KBM-7 (cell line): ENCODE measurements around the gene OCRL.

Experiments used
- DNase-seq: peaks from one replicate; pipeline ENCODE4 v3.0.0-alpha.2; 2015
- in situ Hi-C: fragments of 300-500 bp; cut with MboI; formaldehyde crosslinking; loops from 2 replicates; pipeline ENCODE4 v1.14.3; 2020; ENCODE audit warnings: low sequenced_read_pairs, low pct_unique_long_range_greater_than_20kb, mixed read lengths

Gene OCRL

DNA sequence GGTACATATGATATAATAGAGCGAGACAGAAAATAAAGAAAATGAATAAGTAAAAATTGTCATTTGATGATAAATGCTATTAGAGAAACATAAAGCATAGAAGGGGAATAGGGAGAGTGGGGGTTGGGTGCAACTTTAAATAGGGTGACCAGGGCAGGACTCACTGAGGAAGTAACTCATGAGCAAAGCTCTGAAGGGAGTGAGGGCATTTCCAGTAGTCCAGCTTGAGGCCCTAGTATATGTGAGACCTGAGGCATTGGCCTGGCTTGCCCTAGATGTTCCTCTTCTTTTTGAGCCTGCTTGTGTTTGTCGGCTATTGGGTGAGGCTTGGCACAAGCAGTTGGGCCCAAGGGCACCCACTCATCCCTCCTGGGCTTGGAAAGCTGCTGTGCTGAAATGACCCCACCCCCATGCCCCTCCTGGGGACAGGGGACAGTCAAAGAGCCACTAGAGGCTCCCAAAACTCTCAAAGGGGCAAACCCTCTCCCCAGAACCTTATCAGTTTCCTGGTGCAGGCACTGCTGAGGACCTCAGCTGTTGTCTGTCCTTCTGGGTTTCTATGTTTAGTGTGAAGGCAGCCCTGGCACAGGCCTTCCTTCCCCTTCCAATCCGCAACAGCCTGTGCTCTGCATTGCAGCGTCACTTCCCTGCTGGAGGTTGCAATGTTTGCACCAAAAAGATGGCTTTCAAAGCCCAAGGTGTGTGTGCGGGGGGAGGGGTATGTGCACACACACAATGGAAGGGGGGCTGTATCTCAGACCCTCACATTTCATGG, 74.6 kb downstream of the OCRL start:
- in situ Hi-C loops: no loop called here
- DNase-seq: no peak

- in situ Hi-C loops: no loop called here
- no peak for DNase-seq
Observed at GRCh38 chrX:129617420-129617819, 77.4 kb downstream of the OCRL start.

GRCh38 chrX:129618997-129619396, 78.9 kb downstream of the OCRL start:
- no peak for DNase-seq
- in situ Hi-C loops: no loop called here

DNA sequence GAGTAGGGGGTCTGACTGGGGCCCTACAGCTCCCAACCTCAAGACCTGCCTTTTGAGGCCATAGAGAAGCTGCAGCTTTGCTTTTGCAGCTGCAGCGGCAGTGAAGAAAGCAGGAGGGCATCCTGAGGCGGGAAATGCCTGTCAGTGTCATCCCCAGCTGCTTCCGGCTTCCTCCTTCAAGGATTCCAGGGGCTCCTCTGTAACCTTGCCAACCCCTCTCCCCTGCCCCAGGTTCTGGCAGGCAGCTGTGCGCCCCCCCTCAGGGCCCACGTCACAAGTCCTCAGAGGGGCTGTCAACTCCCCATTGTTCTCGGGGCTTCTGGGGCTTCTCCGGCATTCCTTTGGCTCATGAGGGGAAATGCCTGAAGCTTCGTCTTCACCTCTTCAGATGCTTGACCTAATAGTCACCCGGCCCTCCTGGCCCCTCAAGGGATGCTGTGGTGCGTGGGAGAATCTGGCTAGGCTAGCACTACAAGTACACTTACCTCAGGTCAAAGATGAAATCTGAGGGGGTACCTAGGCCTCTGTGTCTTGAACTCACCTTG, 82.8 kb downstream of the OCRL start:
- in situ Hi-C loops: no loop called here
- DNase-seq: no peak

DNA sequence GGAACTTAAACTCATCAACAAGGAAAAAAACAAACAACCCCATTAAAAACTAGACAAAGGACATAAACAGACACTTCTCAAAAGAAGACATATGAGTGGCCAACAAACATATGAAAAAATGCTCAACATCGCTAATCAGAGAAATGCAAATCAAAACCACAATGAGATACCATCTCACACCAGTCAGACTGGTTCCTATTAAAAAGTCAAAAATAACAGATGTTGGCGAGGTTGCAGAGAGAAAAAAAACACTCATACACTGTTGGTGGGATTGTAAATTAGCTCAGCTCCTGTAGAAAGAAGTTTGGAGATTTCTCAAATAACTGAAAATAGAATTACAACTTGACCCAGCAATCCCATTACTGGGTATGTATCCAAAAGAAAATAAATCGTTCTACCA, 86.0 kb downstream of the OCRL start:
- no peak for DNase-seq
- in situ Hi-C loops: loop anchor here (25.0 kb wide), 1 partner anchor 111 kb away; the partner anchor contains the start of gene XPNPEP2

- no peak for DNase-seq
- in situ Hi-C loops: loop anchor here (25.0 kb wide), 1 partner anchor 107 kb away; the partner anchor contains the start of gene XPNPEP2
Observed at GRCh38 chrX:129629837-129630236, 89.8 kb downstream of the OCRL start.

- in situ Hi-C loops: loop anchor here (25.0 kb wide), 1 partner anchor 105 kb away; the partner anchor contains the start of gene XPNPEP2
Observed at GRCh38 chrX:129631849-129632248, 91.8 kb downstream of the OCRL start.

GRCh38 chrX:129632443-129632842, 92.4 kb downstream of the OCRL start:
- no peak for DNase-seq
- in situ Hi-C loops: loop anchor here (25.0 kb wide), 1 partner anchor 105 kb away; the partner anchor contains the start of gene XPNPEP2

More at GRCh38 chrX:129631849-129632248, 91.8 kb downstream of the OCRL start:
- DNase-seq: no peak

GRCh38 chrX:129634541-129634940, 94.5 kb downstream of the OCRL start:
- no peak for DNase-seq
- in situ Hi-C loops: loop anchor here (25.0 kb wide), 1 partner anchor 103 kb away; the partner anchor contains the start of gene XPNPEP2

- DNase-seq: no peak
- in situ Hi-C loops: loop anchor here (25.0 kb wide), 1 partner anchor 101 kb away; the partner anchor contains the start of gene XPNPEP2
Observed at GRCh38 chrX:129636175-129636681, 96.2 kb downstream of the OCRL start.

DNA sequence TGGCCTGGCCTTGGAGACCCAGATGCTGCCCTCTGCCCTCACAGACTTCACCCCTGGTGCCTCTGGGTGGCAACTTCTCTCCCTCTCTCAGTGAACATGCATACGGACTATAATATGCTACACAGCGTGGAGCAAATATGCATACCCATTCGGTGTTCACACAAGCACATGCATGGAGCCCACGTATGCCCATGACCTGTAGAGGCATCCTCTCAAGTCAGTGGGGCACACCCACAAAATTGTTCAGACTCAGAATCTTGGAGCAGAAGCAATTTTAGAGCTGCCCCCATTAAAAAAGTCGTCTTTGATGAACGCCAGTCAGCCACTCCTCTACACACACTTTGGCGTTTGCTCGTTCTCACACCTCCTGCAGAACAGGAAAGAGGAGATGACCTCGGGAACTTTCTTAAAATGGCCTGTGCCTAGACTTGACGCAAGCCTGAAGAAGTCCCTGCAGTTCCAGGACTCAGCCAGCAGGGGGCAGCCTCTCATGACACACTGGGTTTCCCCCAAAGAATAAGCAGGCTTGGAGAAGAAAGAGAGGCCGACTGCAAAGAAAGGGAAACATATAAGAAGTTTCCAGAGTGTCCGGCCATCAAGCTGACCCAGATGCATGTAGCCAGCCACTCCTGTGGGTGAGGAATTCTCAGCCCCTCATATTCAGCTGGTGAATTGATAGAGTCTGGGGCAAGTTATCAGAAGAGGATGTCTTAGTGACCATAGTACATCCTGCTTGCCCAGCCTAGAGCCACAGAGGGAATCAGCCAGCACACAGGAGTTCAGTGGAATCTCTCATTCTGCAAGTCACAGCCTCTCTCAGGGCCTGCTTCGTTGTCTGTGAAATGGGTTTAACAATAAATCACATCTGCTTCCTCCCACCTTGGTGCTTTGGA, 97.4 kb downstream of the OCRL start:
- peak; percentile 88 for DNase-seq
- in situ Hi-C loops: loop anchor here (25.0 kb wide), 1 partner anchor 100 kb away; the partner anchor contains the start of gene XPNPEP2

- in situ Hi-C loops: loop anchor here (25.0 kb wide), 1 partner anchor 98 kb away; the partner anchor contains the start of gene XPNPEP2
- no peak for DNase-seq
Observed at GRCh38 chrX:129638917-129639316, 98.9 kb downstream of the OCRL start.

- in situ Hi-C loops: loop anchor here (25.0 kb wide), 1 partner anchor 97 kb away; the partner anchor contains the start of gene XPNPEP2
- DNase-seq: no peak
Observed at GRCh38 chrX:129640737-129641136, 100.7 kb downstream of the OCRL start.

DNA sequence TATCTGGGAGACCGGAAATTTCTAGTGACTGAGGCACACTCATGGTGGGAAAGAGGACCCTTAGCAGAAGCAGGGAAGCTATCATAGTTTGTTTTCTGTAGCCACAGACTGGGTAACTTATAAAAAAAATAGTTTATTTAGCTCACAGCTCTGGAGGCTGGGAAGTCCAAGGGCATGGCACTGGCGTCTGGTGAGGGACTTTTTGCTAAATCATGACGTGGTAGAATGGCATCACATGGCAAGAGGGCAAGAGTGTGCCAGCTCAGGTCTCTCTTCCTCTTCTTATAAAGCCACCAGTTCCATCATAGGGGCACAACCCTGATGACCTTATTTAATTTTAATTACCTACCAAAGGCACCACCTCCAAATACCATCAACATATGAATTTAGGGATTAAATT, 101.4 kb downstream of the OCRL start:
- DNase-seq: no peak
- in situ Hi-C loops: loop anchor here (25.0 kb wide), 1 partner anchor 96 kb away; the partner anchor contains the start of gene XPNPEP2

DNA sequence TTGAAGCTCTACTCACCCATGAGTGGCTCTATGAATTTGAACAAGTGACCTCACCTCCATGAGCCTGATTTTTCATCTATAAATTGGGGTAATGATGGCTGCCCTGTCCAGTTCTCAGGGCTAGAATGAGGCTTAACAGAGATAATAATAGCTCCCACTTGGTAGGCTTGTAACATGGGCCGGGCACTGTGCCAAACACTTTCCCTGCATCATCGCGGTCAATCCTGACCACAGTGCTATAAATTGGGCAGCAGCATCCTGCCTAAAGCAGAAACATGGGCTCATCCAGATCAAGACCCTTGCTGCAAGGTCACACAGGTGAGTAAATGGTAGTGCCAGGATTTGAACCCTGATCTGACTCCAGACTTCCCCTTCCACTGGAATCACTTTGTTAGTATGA, 101.9 kb downstream of the OCRL start:
- in situ Hi-C loops: loop anchor here (25.0 kb wide), 1 partner anchor 95 kb away; the partner anchor contains the start of gene XPNPEP2
- peak; percentile 41 for DNase-seq
